ENCODE results near the gene TICAM1. TPM values are rescaled to one million over a fixed set of nuclear protein-coding genes. Genes with fewer than 3 reads are reported as not detected.
"Not testable (repeated sequence)": the region's sequence is repeated elsewhere in the genome, so short reads cannot be mapped to it uniquely, and the experiment has no call there.

Gene TICAM1
- polyA plus RNA-seq, 3 donors, result 5.9 to 16.3 (median 9.6) TPM

- H3K27ac ChIP-seq (ENCODE audit: low read depth, low read length), result no peak overlapping the region
Observed at GRCh38 chr19:4814625-4815425, 16.7 kb downstream of the TICAM1 start.

GRCh38 chr19:4811328-4812131 lies 20.0 kb downstream of the TICAM1 start:
- H3K27ac ChIP-seq (ENCODE audit: low read depth, low read length), result no peak overlapping the region
- 63 to 64% (median 63%) methylated on average over 11 to 12 of the region's 12 CpGs for WGBS, 3 donors

More at GRCh38 chr19:4814625-4815425, 16.7 kb downstream of the TICAM1 start:
- 67 to 71% (median 70%) methylated on average over 7 of the region's 7 CpGs for WGBS, 3 donors

- no peak overlapping the region for H3K27ac ChIP-seq (ENCODE audit: low read depth, low read length)
- WGBS, 3 donors, result 51 to 74% (median 60%) methylated on average over 6 of the region's 6 CpGs
Observed at GRCh38 chr19:4807188-4807587, 24.3 kb downstream of the TICAM1 start.

GRCh38 chr19:4806384-4806783 lies 25.1 kb downstream of the TICAM1 start:
- WGBS, 3 donors, result 82 to 92% (median 90%) methylated on average over 6 of the region's 6 CpGs
- no peak overlapping the region for H3K27ac ChIP-seq (ENCODE audit: low read depth, low read length)

GRCh38 chr19:4805140-4805539 lies 26.4 kb downstream of the TICAM1 start:
- not testable (repeated sequence) for H3K27ac ChIP-seq (ENCODE audit: low read depth, low read length)
- whole genome bisulfite sequencing, 3 donors, result 95 to 100% (median 97%) methylated on average over 6 of the region's 6 CpGs

GRCh38 chr19:4803736-4804695 lies 27.5 kb downstream of the TICAM1 start:
- no peak overlapping the region for H3K27ac ChIP-seq (ENCODE audit: low read depth, low read length)
- 45 to 48% (median 46%) methylated on average over 33 of the region's 33 CpGs for WGBS, 3 donors

- WGBS, 3 donors, result 80 to 85% (median 80%) methylated on average over 7 of the region's 7 CpGs
- no peak overlapping the region for H3K27ac ChIP-seq (ENCODE audit: low read depth, low read length)
Observed at GRCh38 chr19:4802711-4803110, 28.8 kb downstream of the TICAM1 start.

- no peak overlapping the region for H3K27ac ChIP-seq (ENCODE audit: low read depth, low read length)
- WGBS, 3 donors, result 77 to 90% (median 77%) methylated on average over 3 of the region's 3 CpGs
Observed at GRCh38 chr19:4801085-4801619, 30.4 kb downstream of the TICAM1 start.

GRCh38 chr19:4800591-4801081 lies 30.9 kb downstream of the TICAM1 start:
- WGBS, 3 donors, result 39 to 75% (median 67%) methylated on average over 23 of the region's 23 CpGs
- no peak overlapping the region for H3K27ac ChIP-seq (ENCODE audit: low read depth, low read length)

- no peak overlapping the region for H3K27ac ChIP-seq (ENCODE audit: low read depth, low read length)
- 75 to 88% (median 85%) methylated on average over 9 of the region's 9 CpGs for WGBS, 3 donors
Observed at GRCh38 chr19:4795400-4795799, 36.1 kb downstream of the TICAM1 start.

- H3K27ac ChIP-seq (ENCODE audit: low read depth, low read length), result no peak overlapping the region
- 72 to 88% (median 86%) methylated on average over 11 of the region's 11 CpGs for WGBS, 3 donors
Observed at GRCh38 chr19:4794971-4795370, 36.5 kb downstream of the TICAM1 start.

GRCh38 chr19:4793278-4793677 lies 38.2 kb downstream of the TICAM1 start:
- H3K27ac ChIP-seq (ENCODE audit: low read depth, low read length), result not testable (repeated sequence)
- 75 to 92% (median 87%) methylated on average over 15 to 19 of the region's 19 CpGs for WGBS, 3 donors

GRCh38 chr19:4792866-4793195 lies 38.7 kb downstream of the TICAM1 start:
- WGBS, 3 donors, result 80 to 91% (median 82%) methylated on average over 23 to 24 of the region's 24 CpGs
- not testable (repeated sequence) for H3K27ac ChIP-seq (ENCODE audit: low read depth, low read length)

- H3K27ac ChIP-seq (ENCODE audit: low read depth, low read length), result not testable (repeated sequence)
- 6 to 11% (median 9%) methylated on average over 63 to 75 of the region's 75 CpGs for WGBS, 3 donors
Observed at GRCh38 chr19:4792019-4792865, 39.3 kb downstream of the TICAM1 start.

GRCh38 chr19:4791183-4792018 lies 40.1 kb downstream of the TICAM1 start, which contains the start of gene FEM1A:
TSS of gene FEM1A (plus strand) at chr19:4791734. CDS start at chr19:4791855, 121 bp downstream.
- 0 to 1% (median 0%) methylated on average over 57 to 80 of the region's 80 CpGs for WGBS, 3 donors
- H3K27ac ChIP-seq (ENCODE audit: low read depth, low read length), result peak within 1 kb of the TSS; percentile 1

GRCh38 chr19:4786412-4787016 lies 45.0 kb downstream of the TICAM1 start:
- H3K27ac ChIP-seq (ENCODE audit: low read depth, low read length), result not testable (repeated sequence)
- 63 to 86% (median 80%) methylated on average over 5 to 6 of the region's 6 CpGs for WGBS, 3 donors
